Thyroid gland (tissue), 4 donors: Measurements from ENCODE around the gene MAP1LC3B2. TPM values are rescaled to one million over a fixed set of nuclear protein-coding genes. Genes with fewer than 3 reads are reported as not detected.
"Not testable (repeated sequence)": the region's sequence is repeated elsewhere in the genome, so short reads cannot be mapped to it uniquely, and the experiment has no call there.

Experiments used
- DNase-seq, 2 donors: peaks; one replicate each; pipeline ENCODE4 v3.0.0-alpha.2; 2019
- H3K27ac ChIP-seq, 3 donors: fragments of 200-600 bp; sonication (generic); 1 replicate in 2 of 3; 2 replicates in 1 of 3; pipeline ENCODE4 v1.5.1; 2016 to 2019; ENCODE audit warnings: mild to moderate bottlenecking in 1 of 3, moderate library complexity in 1 of 3
- H3K27me3 ChIP-seq: fragments of 200-600 bp; sonication (generic); one replicate; pipeline ENCODE4 v1.5.1; 2019
- H3K36me3 ChIP-seq, 2 donors: fragments of 200-600 bp; sonication (generic); one replicate each; pipeline ENCODE4 v1.5.1; 2016 to 2019
- H3K4me1 ChIP-seq, 2 donors: fragments of 200-600 bp; sonication (generic); one replicate each; pipeline ENCODE4 v1.5.1; 2017 to 2019
- H3K4me3 ChIP-seq, 3 donors: fragments of 200-600 bp; sonication (generic); replicated peaks in 1 of 3; 1 replicate in 2 of 3; 2 replicates in 1 of 3; pipeline ENCODE4 v1.5.1; 2016; ENCODE audit warnings: mild to moderate bottlenecking in 1 of 3
- H3K9me3 ChIP-seq: fragments of 200-600 bp; sonication (generic); one replicate; pipeline ENCODE4 v1.5.1; 2017
- POLR2A ChIP-seq, 2 donors: fragments of 450-650 bp; IDR thresholded peaks; one replicate each; pipeline ENCODE4 v1.6.1; 2017; ENCODE audit warnings: antibody characterized with exemption in 2 of 2, mild to moderate bottlenecking in 2 of 2, moderate library complexity in 1 of 2
- WGBS, 2 donors: methylation state at CpG; one replicate each; pipeline ENCODE4 v1.1.5; 2017; 5-methylcytosine and 5-hydroxymethylcytosine counted together
- intact Hi-C: fragments of 100-400 bp; cut with DNase I; formaldehyde crosslinking; loops from one replicate; pipeline ENCODE4 v1.15.1; 2023
- total RNA-seq, 4 donors: library from RNA; depleted of rRNA; stranded (reverse); fragments of >200 nt; gene quantifications; one replicate each; pipeline ENCODE4 v1.2.3, GENCODE V29; 2016
- TF ChIP-seq, protein P1 (sequence below), 6 experiments: fragments of 200-600 bp in 3 of 6; fragments of 450-650 bp in 3 of 6; sonication (generic) in 3 of 6; IDR thresholded peaks; one replicate each; pipeline ENCODE4 v1.5.1; 2016 to 2019; ENCODE audit warnings: antibody characterized with exemption in 6 of 6, mild to moderate bottlenecking in 2 of 6, inconsistent platforms in 1 of 6, moderate library complexity in 1 of 6

The MAP1LC3B2 gene
- total RNA-seq, 4 donors from 2014 or later, result 1.6 TPM; not detected in 3

DNA sequence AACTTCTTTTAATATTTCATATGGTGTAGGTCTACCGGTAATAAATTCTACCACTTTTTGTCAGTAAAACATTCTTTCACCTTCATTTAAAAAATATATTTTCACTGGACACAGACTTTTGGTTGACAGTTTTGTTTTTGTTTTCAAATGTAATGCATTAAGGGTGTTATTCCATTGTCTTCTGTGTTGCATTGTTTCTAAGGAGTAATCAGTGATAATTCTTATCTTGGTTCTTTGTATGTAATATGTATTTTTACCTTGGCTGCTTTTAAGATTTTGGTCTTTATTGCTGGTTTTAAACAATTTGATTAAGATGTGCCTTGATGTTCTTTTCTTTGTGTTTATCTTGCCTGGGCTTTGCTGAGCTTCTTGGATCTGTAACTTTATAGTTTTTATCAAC is 4.1 kb downstream of the MAP1LC3B2 start:
- WGBS, 2 donors, result 97 to 100% methylated on average over 1 of the region's 1 CpG
- TF ChIP-seq, protein P1, sequence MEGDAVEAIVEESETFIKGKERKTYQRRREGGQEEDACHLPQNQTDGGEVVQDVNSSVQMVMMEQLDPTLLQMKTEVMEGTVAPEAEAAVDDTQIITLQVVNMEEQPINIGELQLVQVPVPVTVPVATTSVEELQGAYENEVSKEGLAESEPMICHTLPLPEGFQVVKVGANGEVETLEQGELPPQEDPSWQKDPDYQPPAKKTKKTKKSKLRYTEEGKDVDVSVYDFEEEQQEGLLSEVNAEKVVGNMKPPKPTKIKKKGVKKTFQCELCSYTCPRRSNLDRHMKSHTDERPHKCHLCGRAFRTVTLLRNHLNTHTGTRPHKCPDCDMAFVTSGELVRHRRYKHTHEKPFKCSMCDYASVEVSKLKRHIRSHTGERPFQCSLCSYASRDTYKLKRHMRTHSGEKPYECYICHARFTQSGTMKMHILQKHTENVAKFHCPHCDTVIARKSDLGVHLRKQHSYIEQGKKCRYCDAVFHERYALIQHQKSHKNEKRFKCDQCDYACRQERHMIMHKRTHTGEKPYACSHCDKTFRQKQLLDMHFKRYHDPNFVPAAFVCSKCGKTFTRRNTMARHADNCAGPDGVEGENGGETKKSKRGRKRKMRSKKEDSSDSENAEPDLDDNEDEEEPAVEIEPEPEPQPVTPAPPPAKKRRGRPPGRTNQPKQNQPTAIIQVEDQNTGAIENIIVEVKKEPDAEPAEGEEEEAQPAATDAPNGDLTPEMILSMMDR (IDR thresholded peaks at IDR 0.05), result no peak
- TF ChIP-seq POLR2A (IDR thresholded peaks at IDR 0.05), result no peak
- DNase-seq, result no peak

DNA sequence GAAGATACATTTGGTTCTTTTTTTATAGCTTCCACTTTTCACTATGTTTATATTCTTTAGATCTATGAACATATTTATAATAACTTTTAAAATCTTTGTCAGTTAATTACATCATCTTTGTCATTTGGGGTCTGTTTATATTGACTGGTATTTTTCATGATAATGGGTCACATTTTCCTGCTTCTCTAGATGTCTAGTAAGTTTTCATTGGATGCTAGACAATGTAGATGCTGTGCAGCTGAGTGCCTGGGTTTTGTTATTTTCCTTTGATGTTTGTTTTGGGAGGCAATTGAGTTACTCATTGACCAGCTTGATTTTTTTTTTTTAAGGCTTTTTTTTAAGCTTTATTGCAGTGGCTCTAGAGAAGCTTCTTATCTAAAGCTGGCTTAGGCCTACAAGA is 4.9 kb downstream of the MAP1LC3B2 start:
- DNase-seq, result no peak
- no peak for TF ChIP-seq POLR2A (IDR thresholded peaks at IDR 0.05)
- TF ChIP-seq, protein P1 (IDR thresholded peaks at IDR 0.05), result no peak
- intact Hi-C loops, result no loop called here
- peaks cover 6 to 7% of the 10 kb centered on the region in 2 donors for H3K4me1 ChIP-seq
- H3K4me3 ChIP-seq, result no peak overlapping the region
- H3K9me3 ChIP-seq, result no peaks in the 10 kb centered on the region
- H3K27me3 ChIP-seq, result no peaks in the 10 kb centered on the region
- H3K27ac ChIP-seq, result no peak overlapping the region
- no peaks in the 10 kb centered on the region for H3K36me3 ChIP-seq

More for the DNA sequence above, 4.1 kb downstream of the MAP1LC3B2 start:
- Histone ChIP-seq H3K27ac (no peak overlapping the region), H3K9me3 (no peaks in the 10 kb centered on the region), H3K27me3 (no peaks in the 10 kb centered on the region), H3K36me3 (no peaks in the 10 kb centered on the region), H3K4me1 (peaks cover 8 to 9% of the 10 kb centered on the region in 2 donors), H3K4me3 (no peak overlapping the region)
- intact Hi-C loops, result no loop called here

DNA sequence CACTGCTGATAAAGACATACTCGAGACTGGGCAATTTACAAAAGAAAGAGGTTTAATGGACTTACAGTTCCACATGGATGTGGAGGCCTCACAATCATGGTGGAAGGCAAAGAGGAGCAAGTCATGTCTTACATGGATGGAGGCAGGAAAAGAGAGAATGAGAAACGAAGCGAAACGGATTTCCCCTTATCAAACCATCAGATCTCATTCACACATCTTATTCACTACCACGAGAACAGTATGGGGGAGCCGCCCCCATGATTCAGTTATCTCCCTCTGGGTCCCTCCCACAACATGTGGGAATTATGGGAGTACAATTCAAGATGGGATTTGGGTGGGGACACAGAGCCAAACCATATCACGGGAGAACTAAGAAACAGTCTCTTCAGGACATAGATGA is 6.0 kb downstream of the MAP1LC3B2 start:
- H3K4me3 ChIP-seq, H3K36me3 ChIP-seq, H3K4me1 ChIP-seq, H3K27ac ChIP-seq, H3K27me3 ChIP-seq, H3K9me3 ChIP-seq, DNase-seq, intact Hi-C loops: not testable (repeated sequence)
- WGBS, 2 donors, result 86 to 91% methylated on average over 7 of the region's 7 CpGs

DNA sequence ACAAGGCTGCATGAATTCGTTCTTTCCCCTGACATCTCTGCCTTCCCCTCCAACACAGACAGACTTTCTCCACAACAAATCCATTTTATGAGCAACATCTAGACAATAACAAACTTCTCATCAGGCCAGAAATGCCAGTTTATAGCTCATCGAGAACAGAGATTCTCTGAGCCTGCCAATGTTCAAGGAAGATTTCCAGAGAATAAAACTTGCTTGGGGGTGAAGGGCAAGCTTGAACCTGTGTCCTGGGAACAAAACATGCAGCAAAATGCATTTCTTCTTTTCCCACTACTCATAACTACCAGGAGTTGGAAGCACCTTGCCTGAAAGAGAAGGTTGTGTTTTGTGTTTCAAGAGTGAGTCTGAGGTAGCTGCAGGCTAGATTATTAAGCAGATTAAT is 6.8 kb downstream of the MAP1LC3B2 start:
- H3K27ac ChIP-seq, result no peak overlapping the region
- H3K4me1 ChIP-seq, result no peaks in the 10 kb centered on the region
- no peaks in the 10 kb centered on the region for H3K36me3 ChIP-seq
- no peak for DNase-seq
- TF ChIP-seq, protein P1 (IDR thresholded peaks at IDR 0.05), result no peak
- TF ChIP-seq POLR2A (IDR thresholded peaks at IDR 0.05), result no peak
- 97 to 98% methylated on average over 2 of the region's 2 CpGs for WGBS, 2 donors
- no peak overlapping the region for H3K4me3 ChIP-seq
- intact Hi-C loops, result no loop called here
- no peaks in the 10 kb centered on the region for H3K9me3 ChIP-seq
- no peaks in the 10 kb centered on the region for H3K27me3 ChIP-seq

- intact Hi-C loops, result no loop called here
- Histone ChIP-seq H3K9me3 (no peaks in the 10 kb centered on the region), H3K27ac (no peak overlapping the region), H3K27me3 (no peaks in the 10 kb centered on the region), H3K36me3 (no peaks in the 10 kb centered on the region), H3K4me1 (no peaks in the 10 kb centered on the region), H3K4me3 (no peak overlapping the region)
- TF ChIP-seq, protein P1 (IDR thresholded peaks at IDR 0.05), result no peak
- DNase-seq, result no peak
- WGBS, 2 donors, result 85% methylated on average over 2 of the region's 2 CpGs
These were observed 9.0 kb downstream of the MAP1LC3B2 start for GRCh38 chr12:116568203-116568602.

GRCh38 chr12:116571089-116571488 is 11.9 kb downstream of the MAP1LC3B2 start:
- TF ChIP-seq POLR2A (IDR thresholded peaks at IDR 0.05), result no peak
- TF ChIP-seq, protein P1 (IDR thresholded peaks at IDR 0.05), result no peak
- no peaks in the 10 kb centered on the region for H3K36me3 ChIP-seq

More at GRCh38 chr12:116571089-116571488, 11.9 kb downstream of the MAP1LC3B2 start:
- Histone ChIP-seq H3K27ac (no peak overlapping the region), H3K9me3 (no peaks in the 10 kb centered on the region), H3K4me1 (no peaks in the 10 kb centered on the region), H3K27me3 (no peaks in the 10 kb centered on the region), H3K4me3 (no peak overlapping the region)
- 94 to 98% methylated on average over 2 of the region's 2 CpGs for WGBS, 2 donors
- no peak for DNase-seq
- intact Hi-C loops, result no loop called here
